HCT116 (cell line): ENCODE results near the gene MRGPRE. TPM values are rescaled to one million over a fixed set of nuclear protein-coding genes. Genes with fewer than 3 reads are reported as not detected.

Experiments
- ATAC-seq: fragments of 200-7000 bp; cut with Tn5 transposase; 2 replicates; pipeline ENCODE4 v1.9.1; 2020; ENCODE audit warnings: mild to moderate bottlenecking, moderate library complexity
- BruUV-seq: library from RNA; stranded (reverse); fragments of 400-500 nt; replicated peaks from 2 replicates; lab custom pipeline; 2021; lab: Mats Ljungman, UMichigan
- CTCF ChIA-PET: fragments of 300-600 bp; sonication (Branson Sonifier 250); formaldehyde crosslinking; loops from one replicate; lab custom pipeline; 2021; ENCODE audit warnings: antibody characterized with exemption; lab: Charles Lee
- POLR2A ChIA-PET: fragments of 300-600, 350-600 bp; sonication (Branson Sonifier 250); formaldehyde crosslinking; loops from one replicate; lab custom pipeline; 2021; ENCODE audit warnings: antibody characterized with exemption; lab: Charles Lee
- RAD21 ChIA-PET, 2 experiments: fragments of 300-600 bp; sonication (Branson Sonifier 250); formaldehyde crosslinking; loops; one replicate each; lab custom pipeline; 2023; ENCODE audit warnings: low total read pairs in 2 of 2; ENCODE audit not compliant: uncharacterized antibody in 2 of 2, unreplicated experiment in 2 of 2, low non-redundant PET in 1 of 2; lab: Charles Lee
- DNase-seq: peaks from one replicate; pipeline ENCODE4 v3.0.0-alpha.2; 2010; ENCODE audit warnings: low read depth, low spot score
- H2AFZ ChIP-seq: fragments of 200-600 bp; shearing (Covaris generic), sonication (generic); 2 replicates; pipeline ENCODE4 v1.6.1; 2017; ENCODE audit warnings: low read depth, mixed run types, mixed read lengths, antibody characterized with exemption, low read length; ENCODE audit not compliant: poor library complexity, severe bottlenecking
- H3K27ac ChIP-seq: 2 replicates; pipeline ENCODE4 v1.5.1; 2012; ENCODE audit warnings: low read depth, low read length
- H3K27me3 ChIP-seq: fragments of 200-600 bp; sonication (generic); 2 replicates; pipeline ENCODE4 v1.6.1; 2016; ENCODE audit warnings: mixed run types, low read length, mixed read lengths; ENCODE audit not compliant: insufficient read depth
- H3K36me3 ChIP-seq, 2 experiments: fragments of 200-500 bp in 1 of 2; fragments of 200-600 bp in 1 of 2; sonication (Bioruptor generic) in 1 of 2; sonication (generic) in 1 of 2; 2 replicates each; pipeline versions ENCODE4 v1.5.1 to v1.6.1; 2014 to 2016; ENCODE audit warnings: low read length in 2 of 2, inconsistent platforms in 1 of 2, mixed read lengths in 1 of 2, mixed run types in 1 of 2; ENCODE audit not compliant: insufficient read depth in 2 of 2, control insufficient read depth in 1 of 2
- H3K4me1 ChIP-seq, 2 experiments: fragments of 200-600 bp in 1 of 2; sonication (generic) in 1 of 2; 2 replicates each; pipeline versions ENCODE4 v1.5.1 to v1.6.1; 2012 to 2017; ENCODE audit warnings: low read length in 2 of 2, inconsistent platforms in 1 of 2, mild to moderate bottlenecking in 1 of 2, mixed read lengths in 1 of 2, mixed run types in 1 of 2, moderate library complexity in 1 of 2; ENCODE audit not compliant: insufficient read depth in 2 of 2, control insufficient read depth in 1 of 2
- H3K4me2 ChIP-seq: fragments of 200-600 bp; sonication (generic); 2 replicates; pipeline ENCODE4 v1.6.1; 2017; ENCODE audit warnings: mixed run types, low read length, mixed read lengths
- H3K4me3 ChIP-seq, 2 experiments: fragments of 200-600 bp in 1 of 2; sonication (generic) in 1 of 2; replicated peaks in 1 of 2; 2 replicates each; pipeline ENCODE4 v1.5.1; 2011 to 2016; ENCODE audit warnings: low read length in 2 of 2, control low read depth in 1 of 2, low read depth in 1 of 2, mild to moderate bottlenecking in 1 of 2, mixed read lengths in 1 of 2, mixed run types in 1 of 2
- H3K79me2 ChIP-seq: fragments of 200-600 bp; sonication (generic); 2 replicates; pipeline ENCODE4 v1.6.1; 2017; ENCODE audit warnings: mild to moderate bottlenecking, mixed run types, low read length, moderate library complexity, mixed read lengths; ENCODE audit not compliant: insufficient read depth
- H3K9ac ChIP-seq: fragments of 200-600 bp; sonication (generic); 2 replicates; pipeline ENCODE4 v1.6.1; 2016; ENCODE audit warnings: low read length, mixed read lengths
- H3K9me2 ChIP-seq: fragments of 200-600 bp; sonication (generic), shearing (Covaris generic); 2 replicates; pipeline ENCODE4 v1.6.1; 2017; ENCODE audit warnings: mixed run types, mild to moderate bottlenecking, moderate library complexity; ENCODE audit not compliant: insufficient read depth
- H3K9me3 ChIP-seq, 2 experiments: fragments of 200-500 bp in 1 of 2; fragments of 200-600 bp in 1 of 2; sonication (Bioruptor generic) in 1 of 2; sonication (generic) in 1 of 2; 2 replicates each; pipeline ENCODE4 v1.6.1; 2014 to 2017; ENCODE audit warnings: low read length in 2 of 2, mixed read lengths in 2 of 2, inconsistent platforms in 1 of 2, low read depth in 1 of 2, mild to moderate bottlenecking in 1 of 2, mixed run types in 1 of 2, moderate library complexity in 1 of 2; ENCODE audit not compliant: control insufficient read depth in 1 of 2, insufficient read depth in 1 of 2
- H4K20me1 ChIP-seq: fragments of 200-600 bp; sonication (generic), shearing (Covaris generic); 2 replicates; pipeline ENCODE4 v1.6.1; 2017; ENCODE audit warnings: mixed run types, mild to moderate bottlenecking, moderate library complexity; ENCODE audit not compliant: insufficient read depth
- CEBPB ChIP-seq: IDR thresholded peaks from 2 replicates; pipeline ENCODE4 v1.6.1; 2012; ENCODE audit warnings: low read depth
- EZH2 ChIP-seq: fragments of 200-600 bp; sonication (generic); IDR thresholded peaks from 2 replicates; pipeline ENCODE4 v1.6.1; 2017; ENCODE audit warnings: antibody characterized with exemption, mixed run types
- EZH2phosphoT487 ChIP-seq: fragments of 200-600 bp; IDR thresholded peaks from 2 replicates; pipeline ENCODE4 v1.6.1; 2018; ENCODE audit warnings: antibody characterized with exemption, borderline replicate concordance
- FOSL1 ChIP-seq: IDR thresholded peaks from 2 replicates; pipeline ENCODE4 v1.6.1; 2012; ENCODE audit warnings: low read depth
- POLR2AphosphoS5 ChIP-seq: IDR thresholded peaks from 2 replicates; pipeline ENCODE4 v1.6.1; 2011; ENCODE audit warnings: mild to moderate bottlenecking, low read depth, low read length, moderate library complexity
- RAD21 ChIP-seq: IDR thresholded peaks from 2 replicates; pipeline ENCODE4 v1.6.1; 2012; ENCODE audit warnings: low read depth, mild to moderate bottlenecking
- SIN3A ChIP-seq: IDR thresholded peaks from 2 replicates; pipeline ENCODE4 v1.6.1; 2012; ENCODE audit warnings: low read depth
- SP1 ChIP-seq: IDR thresholded peaks from 2 replicates; pipeline ENCODE4 v1.6.1; 2012; ENCODE audit warnings: low read depth
- SRF ChIP-seq: IDR thresholded peaks from 2 replicates; pipeline ENCODE4 v1.6.1; 2012; ENCODE audit warnings: low read depth
- intact Hi-C: fragments of 100-400 bp; cut with micrococcal nuclease; formaldehyde crosslinking; loops from 2 replicates; pipeline ENCODE4 v1.10.0; 2022
- total RNA-seq: library from RNA; stranded (reverse); gene quantifications from one replicate; pipeline ENCODE4 v1.2.1, GENCODE V29; 2021; ENCODE audit not compliant: unreplicated experiment
- TF ChIP-seq, protein P1 (sequence below): IDR thresholded peaks from 2 replicates; pipeline ENCODE4 v1.6.1; 2012

Gene MRGPRE
- total RNA-seq, 1 experiment from 2014 or later, result not detected

- no peaks in the 10 kb centered on the region for H4K20me1 ChIP-seq
- POLR2A ChIA-PET, result no interaction called here
- no peak overlapping the region for H3K4me2 ChIP-seq
- no peaks in the 10 kb centered on the region for H3K79me2 ChIP-seq
- H3K27ac ChIP-seq, result no peak overlapping the region
- BruUV-seq, result no TSS peak
- intact Hi-C loops, result no loop called here
- DNase-seq (no peak), ATAC-seq (no peak)
- RAD21 ChIA-PET, result no interaction called here
- H3K9ac ChIP-seq, result no peak overlapping the region
- no peaks in the 10 kb centered on the region for H3K4me1 ChIP-seq
- no peak overlapping the region for H2AFZ ChIP-seq
- no peaks in the 10 kb centered on the region for H3K9me2 ChIP-seq
- TF ChIP-seq CEBPB (no peak), SIN3A (no peak)
- no peaks in the 10 kb centered on the region for H3K36me3 ChIP-seq
- H3K9me3 ChIP-seq, result no peaks in the 10 kb centered on the region
- no peak overlapping the region for H3K4me3 ChIP-seq
- CTCF ChIA-PET, result no interaction called here
- H3K27me3 ChIP-seq, result peaks cover 16% of the 10 kb centered on the region; the same call in 1 of the 2 replicates
Measured at GRCh38 chr11:3197044-3197695, 35.0 kb downstream of the MRGPRE start.

- Histone ChIP-seq H3K9me3 (no peaks in the 10 kb centered on the region), H3K36me3 (no peaks in the 10 kb centered on the region), H3K4me3 (no peak overlapping the region), H3K4me1 (no peaks in the 10 kb centered on the region), H2AFZ (no peak overlapping the region), H3K27me3 (peaks cover 8% of the 10 kb centered on the region; the same call in 1 of the 2 replicates), H3K27ac (no peak overlapping the region), H3K79me2 (no peaks in the 10 kb centered on the region), H3K4me2 (no peak overlapping the region)
- ChIA-PET RAD21 (no interaction called here), CTCF (interaction anchor here (0.9 kb wide), 1 partner anchor 27 kb away, joined by 3 read pairs; no protein-coding TSS in a partner anchor)
- DNase-seq, result no peak
- no peak for ATAC-seq
- TF ChIP-seq SP1 (no peak), FOSL1 (no peak), POLR2AphosphoS5 (no peak), EZH2 (no peak), RAD21 (no peak), SIN3A (no peak), EZH2phosphoT487 (no peak), SRF (no peak)
- TF ChIP-seq, protein P1, sequence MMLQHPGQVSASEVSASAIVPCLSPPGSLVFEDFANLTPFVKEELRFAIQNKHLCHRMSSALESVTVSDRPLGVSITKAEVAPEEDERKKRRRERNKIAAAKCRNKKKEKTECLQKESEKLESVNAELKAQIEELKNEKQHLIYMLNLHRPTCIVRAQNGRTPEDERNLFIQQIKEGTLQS, result no peak
- TF ChIP-seq, all 23 proteins: peak for 0
- no TSS peak for BruUV-seq
- POLR2A ChIA-PET, result no interaction called here
- H3K9me2 ChIP-seq, result no peaks in the 10 kb centered on the region
- no peaks in the 10 kb centered on the region for H4K20me1 ChIP-seq
- no peak overlapping the region for H3K9ac ChIP-seq
- intact Hi-C loops, result no loop called here
Measured at GRCh38 chr11:3196161-3197043, 35.8 kb downstream of the MRGPRE start.
